Adrenal gland (tissue), 5 donors: Measurements from ENCODE around the gene EYS.

ENCODE experiments used
- CTCF ChIP-seq, 6 experiments: fragments of 450-650 bp in 4 of 6; fragments of 200-600 bp in 2 of 6; sonication (generic) in 1 of 6; IDR thresholded peaks; 1 replicate in 5 of 6; 2 replicates in 1 of 6; pipeline versions ENCODE4 v1.5.1 to v1.8.0; 2016 to 2021; ENCODE audit warnings: antibody characterized with exemption in 6 of 6, mild to moderate bottlenecking in 2 of 6, moderate library complexity in 1 of 6
- POLR2A ChIP-seq, 2 donors: fragments of 450-650 bp; IDR thresholded peaks; one replicate each; pipeline ENCODE4 v1.6.1; 2017; ENCODE audit warnings: antibody characterized with exemption in 2 of 2, mild to moderate bottlenecking in 2 of 2, moderate library complexity in 1 of 2
- donor health status: DM: no; HTN: no; CAD: no.

GRCh38 chr6:64914124-64914523 is 792.9 kb downstream of the EYS start:
- no peak for TF ChIP-seq CTCF (IDR thresholded peaks at IDR 0.05)
- no peak for TF ChIP-seq POLR2A (IDR thresholded peaks at IDR 0.05)
